Tibial nerve (tissue), 4 donors: ENCODE measurements around the gene LPA. TPM values are rescaled to one million over a fixed set of nuclear protein-coding genes. Genes with fewer than 3 reads are reported as not detected.
"Not testable (repeated sequence)": the region's sequence is repeated elsewhere in the genome, so short reads cannot be mapped to it uniquely, and the experiment has no call there.

Source experiments
- DNase-seq, 2 donors: peaks; one replicate each; pipeline ENCODE4 v3.0.0-alpha.2; 2019; ENCODE audit warnings: low spot score in 2 of 2
- H3K27ac ChIP-seq, 4 donors: fragments of 200-600 bp; sonication (generic) in 3 of 4; one replicate each; pipeline ENCODE4 v1.5.1; 2017 to 2019; ENCODE audit warnings: mild to moderate bottlenecking in 1 of 4
- H3K27me3 ChIP-seq, 2 donors: fragments of 200-600 bp; sonication (generic) in 1 of 2; one replicate each; pipeline versions ENCODE4 v1.5.1 to v1.6.0; 2017 to 2019
- H3K36me3 ChIP-seq, 3 donors: fragments of 200-600 bp; sonication (generic); one replicate each; pipeline ENCODE4 v1.5.1; 2018 to 2019
- H3K4me1 ChIP-seq, 4 donors: fragments of 200-600 bp; sonication (generic) in 3 of 4; one replicate each; pipeline ENCODE4 v1.5.1; 2017 to 2019
- H3K4me3 ChIP-seq, 4 donors: fragments of 200-600 bp; sonication (generic) in 3 of 4; one replicate each; pipeline ENCODE4 v1.5.1; 2017 to 2019; ENCODE audit warnings: mild to moderate bottlenecking in 1 of 4, moderate library complexity in 1 of 4
- H3K9me3 ChIP-seq, 4 donors: fragments of 200-600 bp; sonication (generic) in 3 of 4; one replicate each; pipeline ENCODE4 v1.5.1; 2017 to 2019
- EP300 ChIP-seq, 2 donors: sonication (generic); formaldehyde crosslinking; IDR thresholded peaks; one replicate each; pipeline ENCODE4 v1.6.1; 2017; ENCODE audit warnings: antibody characterized with exemption in 2 of 2, mild to moderate bottlenecking in 1 of 2
- POLR2A ChIP-seq, 2 donors: fragments of 450-650 bp; IDR thresholded peaks; one replicate each; pipeline ENCODE4 v1.6.1; 2017; ENCODE audit warnings: antibody characterized with exemption in 2 of 2, mild to moderate bottlenecking in 2 of 2, moderate library complexity in 2 of 2
- WGBS, 2 donors: methylation state at CpG; one replicate each; pipeline ENCODE4 v1.1.5; 2018; 5-methylcytosine and 5-hydroxymethylcytosine counted together
- total RNA-seq, 4 donors: library from RNA; depleted of rRNA; stranded (reverse); fragments of >200 nt; gene quantifications; one replicate each; pipeline ENCODE4 v1.1.0, GENCODE V29; 2016
- TF ChIP-seq, protein P1 (sequence below), 5 experiments: fragments of 200-600 bp in 3 of 5; fragments of 450-650 bp in 2 of 5; sonication (generic) in 3 of 5; IDR thresholded peaks; one replicate each; pipeline ENCODE4 v1.5.1; 2016 to 2019; ENCODE audit warnings: antibody characterized with exemption in 5 of 5, mild to moderate bottlenecking in 3 of 5, moderate library complexity in 2 of 5

Gene LPA
- total RNA-seq, 4 donors from 2014 or later, result 0.22 to 0.90 (median 0.42) TPM; not detected in 1

GRCh38 chr6:160679402-160679769 is 15.3 kb upstream of the LPA start:
- Histone ChIP-seq H3K9me3 (peaks cover 0 to 9% (median 0%) of the 10 kb centered on the region in 4 donors), H3K36me3 (no peaks in the 10 kb centered on the region), H3K27me3 (no peaks in the 10 kb centered on the region), H3K4me1 (no peaks in the 10 kb centered on the region), H3K4me3 (no peak overlapping the region), H3K27ac (no peak overlapping the region)
- WGBS, 2 donors, result 4 to 7% methylated on average over 14 of the region's 14 CpGs
- DNase-seq, result no peak
- TF ChIP-seq EP300 (IDR thresholded peaks at IDR 0.05) (no peak), POLR2A (IDR thresholded peaks at IDR 0.05) (no peak)
- TF ChIP-seq, protein P1, sequence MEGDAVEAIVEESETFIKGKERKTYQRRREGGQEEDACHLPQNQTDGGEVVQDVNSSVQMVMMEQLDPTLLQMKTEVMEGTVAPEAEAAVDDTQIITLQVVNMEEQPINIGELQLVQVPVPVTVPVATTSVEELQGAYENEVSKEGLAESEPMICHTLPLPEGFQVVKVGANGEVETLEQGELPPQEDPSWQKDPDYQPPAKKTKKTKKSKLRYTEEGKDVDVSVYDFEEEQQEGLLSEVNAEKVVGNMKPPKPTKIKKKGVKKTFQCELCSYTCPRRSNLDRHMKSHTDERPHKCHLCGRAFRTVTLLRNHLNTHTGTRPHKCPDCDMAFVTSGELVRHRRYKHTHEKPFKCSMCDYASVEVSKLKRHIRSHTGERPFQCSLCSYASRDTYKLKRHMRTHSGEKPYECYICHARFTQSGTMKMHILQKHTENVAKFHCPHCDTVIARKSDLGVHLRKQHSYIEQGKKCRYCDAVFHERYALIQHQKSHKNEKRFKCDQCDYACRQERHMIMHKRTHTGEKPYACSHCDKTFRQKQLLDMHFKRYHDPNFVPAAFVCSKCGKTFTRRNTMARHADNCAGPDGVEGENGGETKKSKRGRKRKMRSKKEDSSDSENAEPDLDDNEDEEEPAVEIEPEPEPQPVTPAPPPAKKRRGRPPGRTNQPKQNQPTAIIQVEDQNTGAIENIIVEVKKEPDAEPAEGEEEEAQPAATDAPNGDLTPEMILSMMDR (IDR thresholded peaks at IDR 0.05), result no peak

- Histone ChIP-seq H3K36me3 (no peaks in the 10 kb centered on the region), H3K4me3 (no peak overlapping the region), H3K4me1 (no peaks in the 10 kb centered on the region), H3K9me3 (peaks cover 0 to 9% (median 0%) of the 10 kb centered on the region in 4 donors), H3K27me3 (no peaks in the 10 kb centered on the region), H3K27ac (no peak overlapping the region)
- 16 to 24% methylated on average over 17 to 31 of the region's 42 CpGs for WGBS, 2 donors
- TF ChIP-seq, protein P1 (IDR thresholded peaks at IDR 0.05), result no peak
- TF ChIP-seq EP300 (IDR thresholded peaks at IDR 0.05) (no peak), POLR2A (IDR thresholded peaks at IDR 0.05) (no peak)
- no peak for DNase-seq
Measured at GRCh38 chr6:160678744-160679401, 14.8 kb upstream of the LPA start.

- no peaks in the 10 kb centered on the region for H3K27me3 ChIP-seq
- peaks cover 0 to 15% (median 0%) of the 10 kb centered on the region in 4 donors for H3K9me3 ChIP-seq
- DNase-seq, result no peak
- no peaks in the 10 kb centered on the region for H3K36me3 ChIP-seq
- 81 to 90% methylated on average over 4 of the region's 4 CpGs for WGBS, 2 donors
- H3K4me1 ChIP-seq, result no peaks in the 10 kb centered on the region
- TF ChIP-seq POLR2A (IDR thresholded peaks at IDR 0.05) (no peak), EP300 (IDR thresholded peaks at IDR 0.05) (no peak)
- TF ChIP-seq, protein P1 (IDR thresholded peaks at IDR 0.05), result no peak
- no peak overlapping the region for H3K4me3 ChIP-seq
- H3K27ac ChIP-seq, result no peak overlapping the region
Measured at GRCh38 chr6:160678230-160678629, 14.2 kb upstream of the LPA start.

GRCh38 chr6:160676418-160676817 is 12.3 kb upstream of the LPA start:
- DNase-seq, H3K4me3 ChIP-seq, H3K27me3 ChIP-seq, H3K36me3 ChIP-seq, H3K27ac ChIP-seq, H3K4me1 ChIP-seq: not testable (repeated sequence)
- H3K9me3 ChIP-seq, result peaks cover 0 to 26% (median 0%) of the 10 kb centered on the region in 4 donors
- WGBS, 2 donors, result 77 to 88% methylated on average over 5 of the region's 5 CpGs

- TF ChIP-seq, protein P1 (IDR thresholded peaks at IDR 0.05), result no peak
- TF ChIP-seq POLR2A (IDR thresholded peaks at IDR 0.05) (no peak), EP300 (IDR thresholded peaks at IDR 0.05) (no peak)
- H3K27me3 ChIP-seq, result no peaks in the 10 kb centered on the region
- no peak overlapping the region for H3K4me3 ChIP-seq
- H3K27ac ChIP-seq, result no peak overlapping the region
- H3K9me3 ChIP-seq, result peaks cover 0 to 18% (median 0%) of the 10 kb centered on the region in 4 donors
- no peaks in the 10 kb centered on the region for H3K4me1 ChIP-seq
- DNase-seq, result no peak
- 75 to 80% methylated on average over 2 of the region's 2 CpGs for WGBS, 2 donors
- H3K36me3 ChIP-seq, result no peaks in the 10 kb centered on the region
Measured at GRCh38 chr6:160668589-160668988, 4.5 kb upstream of the LPA start.
